NCI-H2029 (cell line): ENCODE measurements around the gene PRPF8.
"Not testable (repeated sequence)": the region's sequence is repeated elsewhere in the genome, so short reads cannot be mapped to it uniquely, and the experiment has no call there.

ENCODE experiments used
- DNase-seq: peaks from one replicate; lab custom pipeline; 2025; lab: John Stamatoyannopoulos, UW

Gene PRPF8

GRCh38 chr17:1716076-1716911, 31.6 kb upstream of the PRPF8 start:
- DNase-seq = peak; percentile 98

- DNase-seq = no peak
These were observed 31.1 kb upstream of the PRPF8 start for GRCh38 chr17:1715803-1716075.

GRCh38 chr17:1714980-1715802, 30.5 kb upstream of the PRPF8 start:
- DNase-seq = no peak

- no peak for DNase-seq
These were observed 29.8 kb upstream of the PRPF8 start for GRCh38 chr17:1714427-1714979.

GRCh38 chr17:1713878-1714426, 29.3 kb upstream of the PRPF8 start:
- DNase-seq = no peak

GRCh38 chr17:1713160-1713877, 28.7 kb upstream of the PRPF8 start:
- no peak for DNase-seq

- no peak for DNase-seq
These were observed 27.6 kb upstream of the PRPF8 start for GRCh38 chr17:1712271-1712670.

- DNase-seq = no peak
These were observed 27.1 kb upstream of the PRPF8 start for GRCh38 chr17:1711804-1712203.

GRCh38 chr17:1710807-1711553, 26.3 kb upstream of the PRPF8 start:
- no peak for DNase-seq

GRCh38 chr17:1709971-1710806, 25.5 kb upstream of the PRPF8 start, which contains the start of gene TLCD2:
TSS of gene TLCD2 (minus strand) at chr17:1710377. CDS start at chr17:1710242, 135 bp downstream.
- no peak for DNase-seq

GRCh38 chr17:1709403-1709951, 24.8 kb upstream of the PRPF8 start:
- no peak for DNase-seq

- DNase-seq = not testable (repeated sequence)
These were observed 24.2 kb upstream of the PRPF8 start for GRCh38 chr17:1708791-1709346.

GRCh38 chr17:1707107-1707506, 22.4 kb upstream of the PRPF8 start:
- no peak for DNase-seq

- no peak for DNase-seq
These were observed 20.3 kb upstream of the PRPF8 start for GRCh38 chr17:1705004-1705403.

- no peak for DNase-seq
These were observed 18.4 kb upstream of the PRPF8 start for GRCh38 chr17:1703063-1703462.

GRCh38 chr17:1699891-1700290, 15.2 kb upstream of the PRPF8 start:
- not testable (repeated sequence) for DNase-seq

GRCh38 chr17:1697681-1698080, 13.0 kb upstream of the PRPF8 start:
- DNase-seq = no peak

- DNase-seq = no peak
These were observed 10.7 kb upstream of the PRPF8 start for GRCh38 chr17:1695365-1695764.

- no peak for DNase-seq
These were observed 8.7 kb upstream of the PRPF8 start for GRCh38 chr17:1693339-1693738.
